NCI-H524 (cell line): ENCODE measurements around the gene KITLG.
"Not testable (repeated sequence)": the region's sequence is repeated elsewhere in the genome, so short reads cannot be mapped to it uniquely, and the experiment has no call there.

Experiments
- DNase-seq, 2 experiments: peaks; one replicate each; lab custom pipeline; 2025; lab: John Stamatoyannopoulos, UW

The KITLG gene

DNA sequence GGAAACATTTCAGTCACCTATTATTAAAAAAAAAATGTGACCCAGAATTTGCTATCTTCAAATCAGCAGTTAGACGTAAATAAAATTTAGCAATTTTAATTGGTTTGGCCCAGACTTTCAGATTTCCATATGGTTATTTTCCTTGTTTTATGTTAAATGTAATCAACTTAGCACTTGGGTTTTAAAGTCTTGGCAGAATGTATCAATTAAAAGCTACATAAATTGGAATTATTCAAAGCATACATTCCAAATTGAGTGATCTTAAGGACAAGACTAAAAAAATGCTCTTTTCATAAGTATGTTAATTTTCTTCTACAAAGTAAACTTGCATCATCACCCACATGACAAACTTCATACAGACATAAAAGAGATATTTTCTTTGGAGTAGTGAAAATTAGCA, 3.4 kb downstream of the KITLG start:
- DNase-seq, result no peak

DNA sequence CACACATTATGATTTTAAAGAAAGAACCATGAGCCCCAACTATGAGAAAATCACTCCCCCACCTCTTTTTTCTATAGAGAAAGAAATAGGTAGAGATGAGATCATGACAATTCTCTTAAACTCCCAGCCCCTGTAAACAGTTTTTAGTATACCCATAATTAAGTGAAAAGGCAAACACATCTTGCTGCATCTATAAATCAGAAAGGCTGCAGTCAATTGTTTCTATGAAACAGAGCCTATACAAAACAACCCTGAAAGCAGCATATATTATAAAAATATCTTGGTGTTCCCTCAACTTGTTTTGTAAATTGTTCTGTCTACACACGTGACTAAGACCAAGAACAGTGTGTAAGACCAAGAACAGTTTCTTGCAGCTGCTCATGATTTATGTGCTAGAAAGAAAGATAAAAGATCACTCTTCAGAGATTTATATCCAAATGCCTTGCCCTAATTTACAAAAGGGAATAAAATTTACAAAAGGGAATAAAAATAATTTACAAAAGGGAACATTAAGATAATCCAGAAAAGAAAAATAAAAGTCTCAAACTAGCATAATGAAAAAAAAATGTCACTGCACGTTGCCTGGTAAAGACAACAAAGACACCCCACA, 4.8 kb downstream of the KITLG start:
- DNase-seq, result no peak

DNA sequence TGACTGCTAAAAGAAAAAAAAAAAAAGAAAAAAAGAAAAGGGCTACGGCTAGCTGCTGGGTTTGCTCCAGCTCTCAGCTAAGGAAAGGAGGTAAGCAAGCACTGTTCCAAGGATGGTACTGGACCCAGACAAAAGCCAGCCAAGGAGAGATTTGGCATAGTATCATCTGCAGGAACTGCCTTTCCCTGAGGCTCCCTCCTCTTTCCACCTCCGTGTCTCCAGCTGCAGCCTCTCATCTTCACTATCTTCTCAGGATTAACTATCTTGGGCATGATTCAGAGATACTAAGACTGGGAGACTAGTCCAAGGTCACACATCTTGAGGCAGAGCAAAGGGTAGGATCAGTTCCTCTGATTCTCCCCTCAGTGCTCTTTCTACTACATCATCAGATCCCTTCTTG, 6.0 kb downstream of the KITLG start:
- no peak for DNase-seq

DNA sequence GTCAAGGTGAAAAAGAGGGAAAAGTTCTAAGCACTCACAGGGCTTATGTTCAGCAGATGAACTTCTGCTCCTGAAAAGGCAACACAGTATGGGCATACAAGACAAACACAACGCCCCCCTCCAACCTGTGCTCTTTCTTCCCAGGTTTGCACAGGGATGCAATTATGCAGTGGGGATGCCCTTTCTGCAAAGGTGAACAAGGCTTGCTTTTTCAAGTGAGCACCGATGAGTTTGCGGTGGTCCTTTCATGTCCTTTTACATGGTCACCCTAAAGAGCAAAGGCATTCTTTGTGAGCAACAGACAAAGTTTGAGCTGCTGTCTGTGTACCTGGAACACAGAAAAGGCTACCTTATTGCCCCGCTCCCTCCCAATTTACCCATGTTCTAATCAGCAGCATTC, 6.7 kb downstream of the KITLG start:
- DNase-seq, result no peak

DNA sequence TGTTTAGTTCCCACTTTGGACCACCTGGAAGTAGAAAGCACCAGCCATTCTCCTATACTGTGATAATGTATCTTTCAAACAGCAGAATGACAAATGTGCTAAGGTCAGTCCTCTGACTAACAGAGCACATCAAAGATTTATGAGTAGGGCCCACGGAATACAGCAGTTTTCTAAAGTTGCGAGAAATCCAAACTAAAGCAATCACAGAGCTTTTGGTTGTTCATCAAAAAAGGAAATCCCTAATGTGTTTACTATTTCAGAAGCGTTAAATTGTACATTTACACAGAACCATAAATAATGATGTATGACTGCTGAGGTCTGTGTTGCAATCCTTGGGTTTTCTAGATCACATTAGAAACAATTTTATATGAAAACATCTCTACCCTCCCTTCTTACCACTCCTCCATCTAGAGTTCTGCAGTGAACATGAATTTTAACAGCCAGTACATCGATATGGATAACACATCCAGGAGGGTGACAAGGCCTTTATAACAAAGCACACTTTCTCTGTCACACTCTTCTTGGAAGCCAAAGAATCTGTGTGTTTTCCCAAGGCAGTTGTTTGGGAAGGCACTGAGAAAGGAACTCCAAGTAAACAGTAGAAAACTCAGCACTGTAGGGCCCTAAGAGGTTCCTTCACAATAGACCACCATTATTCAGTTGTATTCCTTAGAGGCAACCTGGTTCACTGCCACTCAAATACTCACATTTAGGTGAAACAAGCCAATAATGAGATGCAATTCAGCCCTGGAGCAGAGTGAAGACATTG, 7.3 kb downstream of the KITLG start:
- no peak for DNase-seq

DNA sequence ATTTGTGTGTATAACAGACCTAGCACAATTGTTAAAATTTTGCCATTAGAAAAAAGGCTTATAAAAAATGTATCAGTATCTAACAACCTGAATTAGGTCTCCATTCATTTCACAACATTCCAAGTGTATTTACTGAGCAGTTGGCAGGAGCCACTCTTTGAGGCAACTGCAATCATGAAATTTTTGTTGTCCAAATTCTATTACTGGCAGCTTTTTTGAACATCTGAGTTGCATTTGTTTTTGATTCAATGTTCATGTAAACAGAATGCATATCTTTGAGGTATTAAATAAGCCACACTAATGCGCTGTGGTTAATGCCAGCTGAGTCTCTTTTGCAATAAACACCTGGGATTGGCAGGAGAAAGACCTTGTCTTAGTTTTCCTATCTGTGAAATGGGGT, 8.7 kb downstream of the KITLG start:
- DNase-seq, result no peak

DNA sequence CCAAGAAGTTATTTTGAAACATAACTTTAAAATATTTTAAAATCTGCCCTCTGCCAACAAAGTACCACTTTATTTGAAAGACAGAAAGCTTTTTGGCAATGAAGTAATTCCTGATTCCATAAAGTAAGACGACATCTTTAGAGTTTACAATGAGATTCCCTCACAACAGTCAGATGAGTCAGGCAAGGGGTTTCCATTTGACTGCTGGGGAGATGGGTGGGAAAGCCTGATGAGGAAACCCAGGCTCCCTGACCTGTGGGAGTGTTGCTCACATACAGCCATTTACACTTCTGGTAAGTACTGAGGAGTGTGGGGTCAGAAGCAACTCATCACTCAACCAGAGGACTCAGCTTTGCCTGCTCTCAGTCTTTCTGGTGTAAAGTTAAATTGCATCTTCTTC, 10.2 kb downstream of the KITLG start:
- DNase-seq, result no peak

DNA sequence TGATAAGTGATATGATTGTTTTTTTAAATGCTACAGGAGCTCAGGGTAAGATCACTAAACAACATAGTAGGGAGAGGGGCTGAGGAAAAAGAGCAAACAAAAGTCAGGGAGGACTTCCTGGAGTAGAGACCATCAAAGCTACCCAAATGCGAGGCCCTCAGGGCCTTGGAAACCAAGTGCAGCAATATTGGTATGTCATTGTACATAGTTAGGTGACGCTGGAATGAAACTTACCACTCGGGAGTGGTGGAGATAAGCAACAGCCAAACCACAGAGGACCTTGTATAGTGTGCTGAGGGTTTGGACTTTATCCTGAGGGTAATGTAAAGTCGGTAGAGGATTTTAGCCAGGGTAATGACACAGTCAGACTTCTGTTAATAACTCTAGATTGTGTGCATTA, 13.8 kb downstream of the KITLG start:
- no peak for DNase-seq

DNA sequence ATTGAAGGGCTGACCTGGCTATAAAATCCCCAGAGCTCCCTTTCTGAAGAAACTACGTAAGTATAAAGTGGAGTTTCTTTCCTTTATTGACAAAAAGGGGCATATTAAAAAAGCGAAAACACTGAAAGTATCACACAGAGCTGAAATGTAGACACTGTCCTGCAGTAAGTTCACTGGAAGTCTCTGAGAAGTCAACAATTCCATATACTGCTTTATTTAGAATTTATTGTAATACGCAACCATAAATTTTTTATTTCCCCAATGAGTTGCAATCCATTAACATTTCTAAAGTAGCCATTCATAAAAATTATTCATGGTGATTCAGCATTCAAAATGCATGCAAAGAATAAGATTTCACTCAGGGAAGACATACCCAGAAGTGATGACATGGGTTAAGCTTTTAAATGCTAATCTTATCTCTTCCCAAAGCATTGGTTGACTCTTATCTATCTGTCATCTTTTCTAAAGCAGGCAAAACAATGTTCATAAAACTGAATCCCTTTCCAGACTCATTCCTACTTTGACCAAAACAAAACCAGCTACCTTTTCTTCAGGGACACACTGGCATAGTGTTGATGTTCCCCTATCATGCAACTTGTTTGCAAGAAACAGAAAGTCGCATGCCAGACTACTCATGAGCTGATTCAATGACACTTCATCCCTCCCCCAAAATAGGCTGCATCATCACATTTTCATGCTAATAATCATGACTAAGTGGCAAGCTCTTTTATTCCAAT, 17.3 kb downstream of the KITLG start:
- DNase-seq, result no peak

DNA sequence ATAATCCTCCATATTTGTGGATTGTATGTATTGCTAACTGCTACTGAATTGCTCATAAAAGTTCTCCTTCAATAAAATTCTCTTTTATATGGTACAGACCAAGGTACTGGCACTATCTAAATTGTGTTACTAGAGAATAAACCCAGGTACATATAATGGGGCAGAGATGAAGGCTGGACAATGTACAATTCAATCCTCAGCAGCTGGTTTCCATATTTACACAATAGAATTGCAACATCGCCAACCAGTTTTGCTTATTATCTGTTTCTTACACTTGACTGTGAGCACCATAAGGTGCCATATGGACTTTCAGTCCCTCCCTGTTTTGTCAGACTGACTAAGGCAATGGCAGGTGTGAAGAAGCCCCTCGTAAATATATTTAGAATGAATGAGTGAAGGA, 18.1 kb downstream of the KITLG start:
- peak; percentile 47 to 85 for DNase-seq

DNA sequence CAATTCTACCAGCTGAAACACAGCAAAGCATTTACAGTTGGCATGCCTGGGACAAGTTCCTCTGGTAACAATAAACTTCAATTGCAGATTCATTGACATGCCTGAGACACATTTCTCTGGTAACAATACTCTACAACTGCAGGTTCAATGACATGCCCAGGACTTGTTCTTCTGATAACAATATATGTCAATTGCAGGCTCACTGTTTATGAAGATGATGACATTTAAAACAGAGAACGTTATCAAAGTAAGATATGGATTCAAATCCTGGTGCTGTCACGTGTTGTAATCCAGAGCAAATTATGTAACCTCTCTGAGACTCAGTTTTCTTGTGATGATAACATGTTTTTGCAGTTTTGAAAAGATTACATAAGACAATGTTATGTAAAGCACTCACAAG, 20.5 kb downstream of the KITLG start:
- no peak for DNase-seq

DNA sequence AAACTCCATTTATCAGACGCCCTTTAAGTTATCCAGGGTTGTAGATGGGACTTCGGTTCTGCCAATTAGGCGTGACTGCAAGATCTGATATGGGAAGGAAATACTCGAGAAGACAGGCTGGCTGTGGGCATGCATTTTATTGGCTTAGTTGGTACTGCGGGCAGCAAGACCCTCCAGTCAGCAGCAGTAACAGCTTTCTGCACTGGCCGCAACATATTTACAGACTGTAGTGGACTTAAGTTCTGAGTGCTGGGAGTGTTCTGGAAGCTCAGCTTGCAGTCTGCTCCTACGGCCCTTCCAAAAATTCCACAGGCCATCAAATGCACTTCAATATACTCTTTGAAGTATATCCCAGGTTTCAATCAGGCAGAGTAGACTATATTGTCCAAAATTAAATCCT, 21.1 kb downstream of the KITLG start:
- no peak for DNase-seq

DNA sequence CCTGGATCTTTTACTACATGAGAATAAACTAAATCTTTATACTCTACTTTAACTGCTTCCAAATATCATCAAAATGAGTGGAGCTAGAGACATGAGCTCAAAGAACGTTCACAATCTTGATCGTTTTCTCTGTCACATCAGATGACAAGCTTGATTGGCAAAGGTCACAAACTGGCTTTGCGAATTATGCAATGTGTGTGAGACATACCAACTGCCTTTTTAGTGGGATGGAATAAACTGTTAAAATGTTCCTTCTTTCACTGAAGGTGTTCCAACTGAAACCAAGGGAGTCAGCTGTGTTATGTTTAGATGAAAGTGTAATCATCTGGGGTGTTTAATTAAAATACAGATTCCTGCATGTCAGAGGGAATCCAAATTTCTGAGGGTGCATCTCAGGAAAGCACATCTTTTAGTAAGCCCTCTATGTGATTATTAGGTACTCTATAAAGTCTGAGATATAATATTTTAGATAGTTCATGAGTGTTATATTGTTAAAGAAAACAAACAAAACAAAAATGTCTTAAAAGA, 21.9 kb downstream of the KITLG start:
- no peak for DNase-seq

DNA sequence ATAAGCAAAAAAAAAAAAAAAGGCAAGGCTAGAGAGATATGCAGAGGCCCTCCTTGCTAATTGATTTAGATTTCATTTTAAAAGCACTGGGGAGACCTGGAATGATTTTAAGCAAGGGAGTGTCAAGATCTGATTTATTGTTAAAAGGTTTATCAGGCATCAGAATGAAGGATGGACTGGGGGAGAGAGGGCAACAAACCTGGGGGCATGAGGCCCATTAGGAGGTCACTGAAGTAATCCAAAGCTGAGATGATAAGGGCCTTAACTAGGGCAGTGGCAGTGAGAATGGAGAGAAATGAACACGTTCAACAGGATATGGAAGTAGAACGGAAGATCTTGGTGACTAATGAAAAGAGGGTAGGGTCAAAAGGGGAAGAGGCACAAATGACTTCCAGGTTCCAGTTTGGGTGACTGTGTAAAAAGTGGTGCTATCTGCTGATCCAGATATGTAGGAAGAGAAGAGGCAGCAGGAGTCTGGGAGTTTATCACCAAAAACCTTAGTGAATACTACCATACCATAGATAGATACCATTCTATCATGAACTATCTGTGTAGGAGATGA, 24.0 kb downstream of the KITLG start:
- DNase-seq, result no peak

DNA sequence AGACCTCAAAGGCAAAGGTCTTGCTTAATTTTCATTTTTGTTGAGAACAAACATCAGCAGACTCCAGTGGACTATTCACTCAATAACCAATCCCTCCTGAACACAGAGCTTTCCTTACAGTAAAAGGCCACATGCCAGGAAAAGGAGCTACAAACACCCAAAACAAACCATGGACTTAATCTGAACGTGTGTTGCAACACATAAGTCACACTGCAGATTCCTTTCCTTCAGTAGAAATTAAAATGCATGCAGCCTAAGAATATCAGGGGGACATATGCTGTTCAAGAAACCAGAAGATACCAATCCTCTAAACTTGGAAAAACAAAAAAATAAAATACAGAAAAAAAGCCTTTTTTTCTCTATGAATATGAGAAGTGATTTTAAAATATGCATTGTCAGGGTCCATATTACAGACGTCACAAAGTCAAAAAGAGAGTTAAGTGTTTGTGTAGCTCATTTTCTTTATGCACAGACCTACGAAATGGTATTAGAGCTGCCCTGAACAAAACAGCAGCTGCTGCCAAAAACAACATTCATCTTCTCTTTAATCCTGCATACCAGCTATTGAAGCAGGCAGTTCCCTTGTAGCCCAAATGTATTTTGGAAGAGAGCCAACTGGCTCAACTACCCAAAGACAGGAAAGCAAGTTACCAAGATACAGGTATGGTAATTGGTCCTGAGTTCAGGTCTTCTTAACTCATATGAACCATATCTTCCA, 26.2 kb downstream of the KITLG start:
- peak; percentile 64 to 93 for DNase-seq

DNA sequence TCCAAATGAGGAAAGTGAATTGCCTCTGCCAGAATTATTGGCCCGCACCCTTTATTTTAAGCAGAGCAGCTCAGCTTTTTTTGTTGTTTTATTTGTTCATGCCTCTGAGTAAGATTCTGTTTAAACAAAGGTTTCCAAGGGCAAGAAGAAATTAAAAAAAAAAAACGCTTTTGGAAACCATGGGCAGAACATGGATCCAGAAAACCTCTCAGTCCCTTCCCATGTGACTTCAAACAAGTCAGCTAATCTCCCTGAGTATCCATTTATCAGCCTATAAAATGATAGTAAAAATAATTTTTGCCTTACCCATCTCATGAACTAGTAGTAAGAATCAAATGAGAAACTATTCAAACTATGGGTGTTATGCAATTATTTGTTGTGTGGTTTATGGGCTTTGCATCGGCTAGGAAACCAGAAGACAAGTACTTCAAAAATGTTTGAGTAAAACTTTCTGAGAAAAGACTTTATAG, 27.6 kb downstream of the KITLG start:
- DNase-seq, result no peak

DNA sequence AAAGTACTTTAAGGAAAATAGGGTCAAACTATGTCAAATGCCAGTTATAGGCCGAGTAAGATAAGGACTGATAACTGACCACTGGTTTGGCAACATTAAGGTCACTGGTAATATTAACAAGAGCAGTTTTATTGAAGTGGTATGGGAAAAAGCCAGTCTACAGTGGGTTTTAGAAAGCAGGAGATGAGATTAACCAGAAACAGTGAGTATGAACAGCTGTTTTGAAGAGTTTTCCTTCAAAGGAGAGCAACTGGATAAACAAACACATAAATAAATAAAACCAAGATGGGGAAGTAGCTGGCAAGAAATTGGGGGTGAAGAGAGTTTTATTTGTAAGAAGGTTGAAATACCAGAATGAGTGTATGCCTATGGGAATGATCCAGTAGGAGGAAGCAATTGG, 30.3 kb downstream of the KITLG start:
- no peak for DNase-seq

DNA sequence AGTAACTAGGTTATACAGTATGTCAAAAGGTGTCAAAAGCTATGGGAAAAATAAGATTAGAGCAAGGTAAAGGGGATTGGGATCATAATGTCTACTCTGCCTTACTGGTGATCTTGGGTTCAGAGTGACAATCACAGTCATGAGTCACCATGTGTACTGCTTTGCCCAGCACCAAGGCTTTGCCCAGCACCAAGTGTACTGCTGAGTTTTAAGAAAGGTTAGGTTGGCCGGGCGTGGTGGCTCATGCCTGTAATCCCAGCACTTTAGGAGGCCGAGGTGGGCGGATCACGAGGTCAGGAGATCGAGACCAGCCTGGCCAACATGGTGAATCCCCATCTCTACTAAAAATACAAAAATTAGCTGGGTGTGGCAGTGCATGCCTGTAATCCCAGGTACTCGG, 32.3 kb downstream of the KITLG start:
- not testable (repeated sequence) for DNase-seq

DNA sequence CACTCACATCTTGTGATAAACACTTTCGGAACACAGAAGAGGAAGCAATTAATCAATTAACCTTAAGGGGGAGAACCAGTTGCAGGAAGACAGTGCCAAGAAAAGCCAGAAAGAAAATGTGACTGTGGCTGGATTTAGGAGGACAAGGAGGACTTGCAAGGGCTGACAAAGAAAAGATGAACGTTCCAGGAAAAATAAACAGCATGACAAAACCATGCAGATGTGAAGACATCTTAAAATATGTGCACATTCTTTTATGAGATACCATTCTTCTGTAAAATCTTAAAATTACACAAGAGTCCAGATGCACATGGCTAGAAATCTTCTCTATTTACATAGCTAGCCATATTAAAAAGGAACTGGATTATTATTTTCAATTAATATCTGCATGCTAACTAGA, 33.4 kb downstream of the KITLG start:
- no peak for DNase-seq

DNA sequence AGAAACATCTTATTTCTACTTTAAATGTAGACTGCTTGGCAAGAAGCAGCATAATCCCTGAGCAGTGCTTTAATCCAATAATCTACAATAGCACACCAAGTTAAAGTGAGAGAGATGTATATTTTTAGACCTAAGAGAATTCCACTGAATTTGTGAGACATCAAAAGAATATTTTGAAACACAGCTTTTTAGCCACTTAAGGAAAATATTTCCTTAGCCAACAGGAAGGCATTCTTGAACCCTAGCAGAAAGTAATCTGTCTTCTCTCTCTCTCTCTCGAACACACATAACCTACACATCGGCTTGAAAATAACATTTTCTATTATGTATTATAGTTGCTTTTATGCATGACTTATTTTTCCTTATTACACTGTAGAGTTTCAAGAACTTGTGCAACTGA, 34.0 kb downstream of the KITLG start:
- no peak for DNase-seq

DNA sequence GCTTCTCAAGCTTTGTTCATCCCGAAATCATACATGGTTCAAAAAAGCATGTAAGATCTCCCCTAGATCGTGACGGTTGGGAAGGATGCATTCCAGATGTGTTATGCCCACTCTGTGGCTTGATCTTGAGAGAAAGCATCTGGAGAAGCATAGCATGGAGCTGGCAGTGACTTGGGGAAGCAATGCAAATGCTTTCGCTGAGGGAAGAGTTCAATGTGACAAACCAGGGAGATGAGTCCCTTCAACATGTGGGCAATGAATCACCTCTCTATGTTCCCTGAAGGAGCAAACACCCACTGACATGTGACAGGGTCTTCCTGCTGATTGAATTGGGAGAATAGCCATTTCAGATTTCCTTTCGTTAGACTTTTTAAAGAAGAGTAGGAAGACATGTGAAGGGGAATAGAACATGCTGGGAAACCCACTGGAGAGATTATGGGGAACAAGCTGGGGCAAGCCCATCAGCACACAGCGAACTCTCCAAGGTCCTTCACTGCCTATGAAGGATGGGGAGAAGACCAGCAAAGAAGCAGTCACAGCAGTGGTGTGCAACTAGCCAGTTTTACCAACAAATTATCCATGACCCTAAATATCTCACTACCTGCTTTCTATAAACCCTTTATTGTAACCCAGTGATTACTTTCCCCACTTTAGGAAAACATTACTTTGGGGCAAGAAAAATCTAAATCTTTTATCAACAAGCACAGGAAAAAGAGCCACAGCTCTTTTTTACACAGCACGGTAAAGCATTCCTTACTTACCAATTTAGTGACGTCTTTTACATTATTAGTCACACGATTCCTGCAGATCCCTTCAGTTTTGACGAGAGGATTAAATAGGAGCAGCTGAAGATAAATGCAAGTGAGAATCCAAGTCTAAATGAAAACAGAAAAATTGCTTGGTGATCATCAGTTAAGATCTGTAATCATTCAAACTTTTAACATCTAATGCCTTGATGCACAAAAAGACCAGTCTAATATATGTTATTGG, 35.0 kb downstream of the KITLG start:
- DNase-seq, result no peak
